Measurements from ENCODE around the gene FANCG.
A peak's percentile ranks its signal among the peaks of the same experiment; 100 is the strongest.

Gene FANCG

DNA sequence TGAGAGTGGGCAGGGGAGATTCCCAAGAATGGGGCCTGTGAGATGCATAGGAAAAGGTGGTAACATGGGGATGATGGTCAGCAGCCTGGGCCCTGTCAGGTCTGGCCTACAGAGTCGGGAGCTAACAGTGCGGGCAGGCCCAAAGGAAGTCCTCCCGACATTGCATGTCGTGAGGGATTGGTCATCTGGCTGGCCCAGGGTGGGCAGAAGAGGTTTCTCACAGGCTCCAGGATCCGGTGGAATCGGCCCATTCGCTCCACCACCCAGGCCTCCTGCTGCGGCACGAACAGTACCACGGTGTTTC lies 22.7 kb upstream of the FANCG start:
- FAIRE-seq (no peak), DNase-seq (ENCODE audit: insufficient read length, low spot score) (no peak)
- TF ChIP-seq, protein P1, sequence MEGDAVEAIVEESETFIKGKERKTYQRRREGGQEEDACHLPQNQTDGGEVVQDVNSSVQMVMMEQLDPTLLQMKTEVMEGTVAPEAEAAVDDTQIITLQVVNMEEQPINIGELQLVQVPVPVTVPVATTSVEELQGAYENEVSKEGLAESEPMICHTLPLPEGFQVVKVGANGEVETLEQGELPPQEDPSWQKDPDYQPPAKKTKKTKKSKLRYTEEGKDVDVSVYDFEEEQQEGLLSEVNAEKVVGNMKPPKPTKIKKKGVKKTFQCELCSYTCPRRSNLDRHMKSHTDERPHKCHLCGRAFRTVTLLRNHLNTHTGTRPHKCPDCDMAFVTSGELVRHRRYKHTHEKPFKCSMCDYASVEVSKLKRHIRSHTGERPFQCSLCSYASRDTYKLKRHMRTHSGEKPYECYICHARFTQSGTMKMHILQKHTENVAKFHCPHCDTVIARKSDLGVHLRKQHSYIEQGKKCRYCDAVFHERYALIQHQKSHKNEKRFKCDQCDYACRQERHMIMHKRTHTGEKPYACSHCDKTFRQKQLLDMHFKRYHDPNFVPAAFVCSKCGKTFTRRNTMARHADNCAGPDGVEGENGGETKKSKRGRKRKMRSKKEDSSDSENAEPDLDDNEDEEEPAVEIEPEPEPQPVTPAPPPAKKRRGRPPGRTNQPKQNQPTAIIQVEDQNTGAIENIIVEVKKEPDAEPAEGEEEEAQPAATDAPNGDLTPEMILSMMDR (IDR thresholded peaks at IDR 0.05; ENCODE audit: insufficient read depth, missing control alignments) = no peak

DNA sequence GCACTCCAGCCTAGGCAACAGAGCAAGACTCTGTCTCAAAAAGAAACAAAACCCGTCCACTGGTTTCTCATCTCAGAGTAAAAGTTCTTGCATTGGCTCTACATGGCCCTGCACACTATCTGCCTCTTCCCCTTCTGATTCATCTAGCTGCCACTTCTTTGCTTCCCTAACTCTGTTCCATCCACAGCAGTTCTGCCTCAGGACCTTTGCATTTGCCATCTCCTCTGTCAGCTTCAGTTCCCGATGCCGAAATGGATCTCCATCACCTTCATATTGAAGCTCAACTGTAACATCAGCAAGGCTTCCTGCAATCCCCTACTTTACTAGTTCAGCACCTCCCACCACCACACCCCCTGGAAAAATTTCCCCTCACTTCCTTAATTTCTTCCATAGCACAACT lies 17.8 kb upstream of the FANCG start:
- FAIRE-seq (no peak), DNase-seq (ENCODE audit: insufficient read length, low spot score) (no peak)
- TF ChIP-seq, protein P1 (IDR thresholded peaks at IDR 0.05; ENCODE audit: insufficient read depth, missing control alignments) = no peak

DNA sequence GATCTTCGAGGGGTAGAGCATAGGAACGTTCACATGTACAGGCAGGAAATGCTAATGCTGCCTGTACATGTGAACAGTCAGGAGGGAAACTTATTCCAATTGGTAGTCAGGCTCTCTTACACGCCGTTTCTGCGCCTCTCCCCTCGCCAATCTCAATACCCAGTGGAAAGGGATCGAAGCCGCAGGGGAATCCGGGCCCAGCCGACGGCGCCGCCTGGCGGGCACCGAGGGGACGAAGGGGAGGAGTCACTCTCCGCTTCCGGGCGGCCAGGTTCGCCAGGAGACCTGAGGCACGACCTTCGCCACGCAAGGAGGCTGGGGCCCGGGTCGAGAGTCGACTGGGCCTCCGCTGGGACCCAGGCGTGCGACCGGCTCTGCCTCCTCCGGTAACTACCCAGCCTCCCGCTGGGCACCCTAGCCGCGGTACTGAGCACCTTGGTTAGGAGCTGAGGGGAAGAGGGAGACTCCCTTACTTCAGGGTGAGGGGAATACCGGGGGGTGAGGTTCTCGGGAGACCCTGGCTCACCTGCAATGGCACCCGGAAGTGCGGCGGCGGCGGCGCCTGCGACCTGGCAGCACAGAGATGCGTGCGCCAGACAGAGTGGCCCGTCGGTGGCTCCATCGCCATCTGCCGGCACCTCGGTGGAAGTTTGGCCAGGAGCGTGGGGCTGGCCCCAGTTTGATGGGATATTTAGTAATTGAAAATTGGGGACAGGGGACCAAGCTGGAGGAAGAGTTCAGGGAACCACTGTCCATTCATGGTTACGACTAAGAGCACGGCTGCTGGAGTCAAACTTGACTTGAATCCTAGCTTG lies 16.5 kb upstream of the FANCG start, which contains the start of gene PIGO:
PIGO (minus strand) TSS at position 557 of the 815 bp plus-strand sequence. CDS start 1,026 bp downstream, outside the sequence.
- no peak for FAIRE-seq
- peak; percentile 81 for DNase-seq (ENCODE audit: insufficient read length, low spot score)
- TF ChIP-seq, protein P1 (IDR thresholded peaks at IDR 0.05; ENCODE audit: insufficient read depth, missing control alignments) = peak; percentile 73

DNA sequence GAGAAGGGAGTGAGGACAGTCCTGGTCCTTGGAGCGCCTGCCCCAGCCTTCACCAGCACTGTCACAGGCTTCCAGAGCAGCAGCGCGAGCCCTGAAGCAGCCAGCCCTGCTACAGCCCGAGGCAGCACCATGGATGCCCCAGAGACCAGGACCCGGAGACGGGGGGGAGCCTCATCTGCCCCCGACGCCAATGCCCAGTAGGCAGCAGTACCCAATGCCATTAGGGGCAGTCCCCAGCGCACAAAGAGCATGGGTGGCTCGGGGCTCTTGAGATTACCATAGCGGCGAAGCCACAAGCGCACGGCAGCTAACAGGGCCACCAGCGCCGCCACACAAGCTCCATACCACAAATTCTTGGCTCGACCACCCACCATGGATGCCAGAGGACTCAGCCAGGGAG lies 11.8 kb upstream of the FANCG start:
- no peak for FAIRE-seq
- TF ChIP-seq, protein P1 (IDR thresholded peaks at IDR 0.05; ENCODE audit: insufficient read depth, missing control alignments) = no peak
- no peak for DNase-seq (ENCODE audit: insufficient read length, low spot score)

GRCh38 chr9:35089434-35089833 lies 9.7 kb upstream of the FANCG start:
- DNase-seq (ENCODE audit: insufficient read length, low spot score) (no peak), FAIRE-seq (no peak)
- TF ChIP-seq, protein P1 (IDR thresholded peaks at IDR 0.05; ENCODE audit: insufficient read depth, missing control alignments) = no peak

DNA sequence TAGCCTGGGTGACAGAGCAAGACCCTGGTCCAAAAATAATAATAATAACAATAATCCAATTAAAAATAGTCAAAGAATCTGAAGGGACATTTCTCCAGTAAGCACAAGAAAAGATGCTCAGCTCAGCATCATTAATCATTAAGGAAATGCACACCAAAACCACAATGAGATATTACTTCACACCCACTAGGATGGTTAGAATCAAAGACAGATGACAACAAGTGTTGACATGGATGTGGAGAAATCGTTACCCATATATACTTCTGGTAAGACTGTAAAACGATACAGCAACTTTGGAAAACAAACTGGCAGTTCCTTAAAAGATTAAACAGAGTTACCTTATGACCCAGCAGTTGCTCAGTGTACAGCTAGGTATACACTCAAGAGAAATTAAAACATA lies 5.3 kb upstream of the FANCG start:
- TF ChIP-seq, protein P1 (IDR thresholded peaks at IDR 0.05; ENCODE audit: insufficient read depth, missing control alignments) = no peak
- FAIRE-seq = no peak

GRCh38 chr9:35079041-35079425 lies 709 bp downstream of the FANCG start:
- no peak for FAIRE-seq
- TF ChIP-seq, protein P1 (IDR thresholded peaks at IDR 0.05; ENCODE audit: insufficient read depth, missing control alignments) = no peak
- DNase-seq (ENCODE audit: insufficient read length, low spot score) = no peak

More for the DNA sequence above, 5.3 kb upstream of the FANCG start:
- no peak for DNase-seq (ENCODE audit: insufficient read length, low spot score)

Data from D721Med (cell line).